PC-9 (cell line): ENCODE measurements around the gene ASB12. TPM values are rescaled to one million over a fixed set of nuclear protein-coding genes. Genes with fewer than 3 reads are reported as not detected.

Experiments
- BruUV-seq: library from RNA; stranded (reverse); fragments of 400-500 nt; replicated peaks from 2 replicates; lab custom pipeline; 2021; lab: Mats Ljungman, UMichigan
- CTCF ChIA-PET: fragments of 300-600 bp; sonication (Branson Sonifier 250); formaldehyde crosslinking; loops from one replicate; lab custom pipeline; 2022; ENCODE audit warnings: antibody characterized with exemption; lab: Charles Lee
- POLR2A ChIA-PET: fragments of 300-600 bp; sonication (Branson Sonifier 250); formaldehyde crosslinking; loops from one replicate; lab custom pipeline; 2022; ENCODE audit warnings: antibody characterized with exemption; ENCODE audit not compliant: unreplicated experiment; lab: Charles Lee
- DNase-seq, 2 experiments: peaks; one replicate each; pipeline versions ENCODE4 v3.0.0 to v3.0.0-alpha.2; 2015 to 2022; ENCODE audit warnings: mixed read lengths in 1 of 2
- H2AFZ ChIP-seq: fragments of 200-600 bp; sonication (generic); 2 replicates; pipeline ENCODE4 v1.8.1; 2017; ENCODE audit warnings: antibody characterized with exemption
- H3F3A ChIP-seq: fragments of 200-600 bp; sonication (generic); 2 replicates; pipeline ENCODE4 v1.8.1; 2017; ENCODE audit warnings: antibody characterized with exemption, mild to moderate bottlenecking, low read depth; ENCODE audit not compliant: insufficient read depth
- H3K27ac ChIP-seq: fragments of 200-600 bp; sonication (generic); 2 replicates; pipeline ENCODE4 v1.6.1; 2016; ENCODE audit warnings: mixed run types
- H3K27me3 ChIP-seq: fragments of 200-600 bp; sonication (generic); 2 replicates; pipeline ENCODE4 v1.6.1; 2016; ENCODE audit warnings: low read depth, mixed run types; ENCODE audit not compliant: insufficient read depth
- H3K36me3 ChIP-seq: fragments of 200-600 bp; sonication (generic); 2 replicates; pipeline ENCODE4 v1.6.1; 2016; ENCODE audit warnings: low read depth, mixed run types
- H3K4me1 ChIP-seq: fragments of 200-600 bp; sonication (generic); replicated peaks from 2 replicates; pipeline ENCODE4 v1.6.1; 2016; ENCODE audit warnings: mixed run types; ENCODE audit not compliant: insufficient read depth
- H3K4me2 ChIP-seq: fragments of 200-600 bp; sonication (generic); 2 replicates; pipeline ENCODE4 v1.6.1; 2017; ENCODE audit warnings: mixed run types
- H3K4me3 ChIP-seq: fragments of 200-600 bp; sonication (generic); 2 replicates; pipeline ENCODE4 v1.6.1; 2016; ENCODE audit warnings: mixed run types
- H3K79me2 ChIP-seq: fragments of 200-600 bp; sonication (generic); 2 replicates; pipeline ENCODE4 v1.6.1; 2017; ENCODE audit warnings: low read depth, mixed run types
- H3K9me2 ChIP-seq: fragments of 200-600 bp; sonication (generic); 2 replicates; pipeline ENCODE4 v1.8.1; 2017; ENCODE audit warnings: mild to moderate bottlenecking; ENCODE audit not compliant: insufficient read depth
- H3K9me3 ChIP-seq: fragments of 200-600 bp; sonication (generic); 2 replicates; pipeline ENCODE4 v1.8.1; 2016; ENCODE audit warnings: low read depth; ENCODE audit not compliant: insufficient read depth
- H4K20me1 ChIP-seq: fragments of 200-600 bp; sonication (generic); 2 replicates; pipeline ENCODE4 v1.8.1; 2017; ENCODE audit not compliant: insufficient read depth
- CTCF ChIP-seq: fragments of 200-600 bp; sonication (generic); conservative IDR thresholded peaks from 2 replicates; pipeline ENCODE4 v1.6.1; 2017; ENCODE audit warnings: mixed run types, antibody characterized with exemption, mild to moderate bottlenecking, moderate library complexity
- EZH2 ChIP-seq: fragments of 200-600 bp; sonication (generic); IDR thresholded peaks from 2 replicates; pipeline ENCODE4 v1.8.0; 2017; ENCODE audit warnings: antibody characterized with exemption, low read depth
- intact Hi-C: fragments of 100-400 bp; cut with micrococcal nuclease; formaldehyde crosslinking; loops from one replicate; pipeline ENCODE4 v1.10.0; 2022; ENCODE audit not compliant: unreplicated experiment
- total RNA-seq: library from RNA; stranded (reverse); gene quantifications from 2 replicates; pipeline ENCODE4 v1.2.3, GENCODE V29; 2021

ASB12 gene
- total RNA-seq, 1 experiment from 2014 or later: not detected

GRCh38 chrX:64192040-64192439 is 38.4 kb downstream of the ASB12 start:
- Histone ChIP-seq H4K20me1 (no peaks in the 10 kb centered on the region), H3K9me3 (no peaks in the 10 kb centered on the region), H3K4me3 (no peak overlapping the region), H3K27me3 (no peaks in the 10 kb centered on the region), H2AFZ (no peak overlapping the region), H3K4me2 (no peak overlapping the region), H3K36me3 (no peaks in the 10 kb centered on the region), H3F3A (no peaks in the 10 kb centered on the region), H3K27ac (no peak overlapping the region), H3K4me1 (no peaks in the 10 kb centered on the region), H3K79me2 (no peaks in the 10 kb centered on the region), H3K9me2 (no peaks in the 10 kb centered on the region)
- ChIA-PET POLR2A (no interaction called here), CTCF (no interaction called here)
- intact Hi-C loops: no loop called here
- BruUV-seq: no TSS peak
- DNase-seq: no peak
- TF ChIP-seq EZH2 (no peak), CTCF (no peak)

DNA sequence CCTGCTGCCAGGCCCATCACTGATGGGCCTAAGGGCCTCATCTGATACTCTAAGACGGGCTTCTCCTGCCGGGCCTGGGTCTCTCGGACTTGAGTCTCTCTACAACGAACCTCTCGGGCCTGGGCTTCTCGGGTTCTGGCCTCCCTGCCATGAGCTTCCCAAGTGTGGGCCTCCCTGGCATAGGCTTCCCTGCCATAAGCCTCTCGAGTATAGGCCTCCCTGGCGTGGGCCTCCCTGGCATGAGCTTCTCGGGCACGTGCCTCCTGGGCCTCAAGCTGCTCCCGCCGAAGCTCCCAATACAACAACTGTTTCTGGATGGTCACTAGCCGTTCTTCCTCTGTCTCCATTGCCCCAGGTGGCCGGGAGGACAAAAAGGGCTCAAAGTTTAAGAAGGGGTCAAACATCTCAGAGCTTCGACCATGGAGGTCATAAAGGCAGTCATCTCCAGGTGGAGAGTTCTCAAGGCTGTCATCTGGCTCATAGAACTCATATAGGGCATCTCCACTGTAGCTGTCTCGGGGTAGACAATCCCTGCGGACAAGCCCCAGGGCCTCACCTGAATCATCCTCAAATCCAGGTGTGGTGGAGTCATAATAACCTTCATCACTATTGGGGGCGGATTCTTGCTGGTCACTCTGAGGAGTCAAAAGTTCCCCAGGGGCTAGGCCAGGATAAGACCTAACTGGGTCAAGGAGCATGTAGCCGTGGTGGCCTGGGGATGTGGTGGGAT is 39.0 kb downstream of the ASB12 start:
- H3K9me2 ChIP-seq: no peaks in the 10 kb centered on the region
- no peaks in the 10 kb centered on the region for H3K27me3 ChIP-seq
- H3K4me1 ChIP-seq: no peaks in the 10 kb centered on the region
- H3K79me2 ChIP-seq: no peaks in the 10 kb centered on the region
- DNase-seq: no peak
- no TSS peak for BruUV-seq
- no peak overlapping the region for H3K4me2 ChIP-seq
- H3K4me3 ChIP-seq: no peak overlapping the region
- H3K27ac ChIP-seq: no peak overlapping the region
- TF ChIP-seq EZH2: no peak
- no peak for TF ChIP-seq CTCF
- no peaks in the 10 kb centered on the region for H4K20me1 ChIP-seq
- H3K9me3 ChIP-seq: no peaks in the 10 kb centered on the region
- H2AFZ ChIP-seq: no peak overlapping the region
- intact Hi-C loops: no loop called here
- POLR2A ChIA-PET: no interaction called here
- CTCF ChIA-PET: no interaction called here
- H3K36me3 ChIP-seq: no peaks in the 10 kb centered on the region
- no peaks in the 10 kb centered on the region for H3F3A ChIP-seq

GRCh38 chrX:64190136-64190740 is 40.2 kb downstream of the ASB12 start:
- no peaks in the 10 kb centered on the region for H3F3A ChIP-seq
- no peak overlapping the region for H3K4me2 ChIP-seq
- intact Hi-C loops: no loop called here
- no peak overlapping the region for H2AFZ ChIP-seq
- H3K27ac ChIP-seq: no peak overlapping the region
- TF ChIP-seq EZH2 (no peak), CTCF (no peak)
- no TSS peak for BruUV-seq
- H3K36me3 ChIP-seq: no peaks in the 10 kb centered on the region
- no peaks in the 10 kb centered on the region for H3K4me1 ChIP-seq
- no peaks in the 10 kb centered on the region for H3K9me2 ChIP-seq
- ChIA-PET CTCF (no interaction called here), POLR2A (no interaction called here)
- H3K27me3 ChIP-seq: no peaks in the 10 kb centered on the region
- no peaks in the 10 kb centered on the region for H4K20me1 ChIP-seq
- no peaks in the 10 kb centered on the region for H3K79me2 ChIP-seq
- H3K4me3 ChIP-seq: no peak overlapping the region
- H3K9me3 ChIP-seq: no peaks in the 10 kb centered on the region
- no peak for DNase-seq
